ENCODE measurements around the gene ACTN1. TPM values are rescaled to one million over a fixed set of nuclear protein-coding genes. Genes with fewer than 3 reads are reported as not detected.

ACTN1 gene
- total RNA-seq, 1 donor from 2014 or later, result 77.1 TPM

- Mint-ChIP-seq H3K9me3 (no peaks in the 10 kb centered on the region), H3K27me3 (ENCODE audit: low read depth) (no peaks in the 10 kb centered on the region), H3K4me3 (no peak overlapping the region), H3K4me1 (no peaks in the 10 kb centered on the region), H3K27ac (ENCODE audit: unreplicated experiment) (no peak overlapping the region), H3K36me3 (ENCODE audit: low read depth) (peaks cover 8% of the 10 kb centered on the region)
- DNase-seq (ENCODE audit: low read depth, low spot score), result no peak
- no peak for TF ChIP-seq CTCF (conservative IDR thresholded peaks at IDR 0.05)
Observed at GRCh38 chr14:68890173-68890931, 88.8 kb downstream of the ACTN1 start.

GRCh38 chr14:68888883-68889282, 90.2 kb downstream of the ACTN1 start:
- Mint-ChIP-seq H3K4me3 (no peak overlapping the region), H3K27ac (ENCODE audit: unreplicated experiment) (no peak overlapping the region), H3K36me3 (ENCODE audit: low read depth) (peaks cover 13% of the 10 kb centered on the region), H3K9me3 (no peaks in the 10 kb centered on the region), H3K4me1 (no peaks in the 10 kb centered on the region), H3K27me3 (ENCODE audit: low read depth) (no peaks in the 10 kb centered on the region)
- TF ChIP-seq CTCF (conservative IDR thresholded peaks at IDR 0.05), result no peak
- no peak for DNase-seq (ENCODE audit: low read depth, low spot score)

- no peak for DNase-seq (ENCODE audit: low read depth, low spot score)
- Mint-ChIP-seq H3K27me3 (ENCODE audit: low read depth) (no peaks in the 10 kb centered on the region), H3K36me3 (ENCODE audit: low read depth) (peaks cover 13% of the 10 kb centered on the region), H3K27ac (ENCODE audit: unreplicated experiment) (peak overlapping the region; percentile 30), H3K4me1 (no peaks in the 10 kb centered on the region), H3K4me3 (no peak overlapping the region), H3K9me3 (no peaks in the 10 kb centered on the region)
- TF ChIP-seq CTCF (conservative IDR thresholded peaks at IDR 0.05), result no peak
Observed at GRCh38 chr14:68888025-68888850, 90.9 kb downstream of the ACTN1 start.

GRCh38 chr14:68886109-68886434, 93.0 kb downstream of the ACTN1 start:
- Mint-ChIP-seq H3K27me3 (ENCODE audit: low read depth) (no peaks in the 10 kb centered on the region), H3K9me3 (no peaks in the 10 kb centered on the region), H3K36me3 (ENCODE audit: low read depth) (peaks cover 23% of the 10 kb centered on the region), H3K4me1 (no peaks in the 10 kb centered on the region), H3K4me3 (no peak overlapping the region), H3K27ac (ENCODE audit: unreplicated experiment) (no peak overlapping the region)
- DNase-seq (ENCODE audit: low read depth, low spot score), result no peak
- no peak for TF ChIP-seq CTCF (conservative IDR thresholded peaks at IDR 0.05)

GRCh38 chr14:68885226-68886108, 93.6 kb downstream of the ACTN1 start:
- H3K36me3 Mint-ChIP-seq (ENCODE audit: low read depth), result peaks cover 23% of the 10 kb centered on the region
- no peaks in the 10 kb centered on the region for H3K4me1 Mint-ChIP-seq
- no peak for DNase-seq (ENCODE audit: low read depth, low spot score)
- H3K9me3 Mint-ChIP-seq, result no peaks in the 10 kb centered on the region
- no peak for TF ChIP-seq CTCF (conservative IDR thresholded peaks at IDR 0.05)
- no peaks in the 10 kb centered on the region for H3K27me3 Mint-ChIP-seq (ENCODE audit: low read depth)
- no peak overlapping the region for H3K4me3 Mint-ChIP-seq
- H3K27ac Mint-ChIP-seq (ENCODE audit: unreplicated experiment), result no peak overlapping the region
